HG02884 (cell line): Measurements from ENCODE around the gene CTTN.

Experiments
- ATAC-seq: cut with Tn5 transposase; IDR thresholded peaks from one replicate; pipeline ENCODE4 v1.9.1; 2021; ENCODE audit warnings: mild to moderate bottlenecking, moderate library complexity; ENCODE audit not compliant: unreplicated experiment

CTTN gene

DNA sequence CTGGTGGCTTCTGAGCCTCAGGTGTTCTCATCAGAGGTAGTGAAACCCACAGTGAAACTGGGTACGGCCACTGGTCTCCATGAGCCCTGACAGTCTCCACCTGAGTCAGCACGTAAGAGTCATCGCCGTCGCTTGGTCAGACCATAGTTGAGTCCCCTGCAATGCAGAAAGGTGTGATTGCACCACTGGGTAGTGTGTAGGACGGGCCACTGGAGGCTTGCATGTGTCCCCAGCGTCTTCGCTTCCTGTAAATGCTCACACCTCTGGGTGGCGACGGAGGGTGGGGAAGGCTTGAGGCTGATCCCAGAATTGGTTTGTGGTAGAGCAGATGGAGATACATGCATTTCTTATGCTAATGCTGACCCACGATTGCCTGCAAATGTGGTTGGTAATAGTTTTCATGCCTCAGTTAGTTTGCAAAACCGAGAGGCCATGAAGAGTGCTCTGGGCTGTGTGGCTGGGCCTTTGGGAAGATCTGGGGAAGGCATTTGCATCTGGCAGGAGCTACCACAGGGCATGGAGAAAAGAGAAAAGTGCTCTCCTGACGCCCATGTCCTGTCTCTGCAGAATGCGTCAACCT is 26.5 kb downstream of the CTTN start:
- no peak for ATAC-seq

DNA sequence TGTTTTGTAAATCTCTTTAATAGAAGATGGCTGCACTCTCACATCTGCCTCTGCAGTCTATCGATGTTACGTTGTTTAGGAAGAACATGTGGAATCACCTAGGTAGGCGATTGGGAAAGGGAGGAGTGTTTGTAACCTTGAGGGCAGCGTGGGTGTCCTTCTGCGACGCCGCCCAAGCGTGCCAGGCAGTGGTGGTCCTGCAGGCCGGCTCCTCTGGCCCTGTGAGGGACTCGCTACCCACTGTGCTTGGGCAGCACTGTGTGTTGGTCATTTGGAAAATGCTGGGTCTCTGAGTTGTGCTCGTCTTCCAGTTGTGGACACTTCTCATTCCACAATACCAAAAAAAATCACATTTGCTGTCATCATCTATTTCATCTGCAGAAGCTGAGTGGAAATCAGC is 29.1 kb downstream of the CTTN start:
- no peak for ATAC-seq

GRCh38 chr11:70428701-70429427 is 30.5 kb downstream of the CTTN start:
- ATAC-seq, result no peak

DNA sequence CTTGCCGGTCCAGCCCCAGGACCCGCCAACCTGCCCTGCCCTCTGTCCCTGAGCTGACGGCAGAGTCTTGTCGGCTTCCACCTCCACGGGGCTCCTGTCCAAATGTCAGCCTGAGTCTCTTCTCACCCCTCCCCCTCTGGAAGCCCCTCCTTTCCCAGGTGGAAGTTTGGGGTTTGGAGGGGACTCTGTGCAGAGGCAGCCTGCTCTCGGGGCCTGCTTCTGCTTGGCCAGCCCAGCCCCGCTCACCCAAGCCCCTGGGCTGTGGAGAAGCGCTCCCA is 31.0 kb downstream of the CTTN start:
- no peak for ATAC-seq

DNA sequence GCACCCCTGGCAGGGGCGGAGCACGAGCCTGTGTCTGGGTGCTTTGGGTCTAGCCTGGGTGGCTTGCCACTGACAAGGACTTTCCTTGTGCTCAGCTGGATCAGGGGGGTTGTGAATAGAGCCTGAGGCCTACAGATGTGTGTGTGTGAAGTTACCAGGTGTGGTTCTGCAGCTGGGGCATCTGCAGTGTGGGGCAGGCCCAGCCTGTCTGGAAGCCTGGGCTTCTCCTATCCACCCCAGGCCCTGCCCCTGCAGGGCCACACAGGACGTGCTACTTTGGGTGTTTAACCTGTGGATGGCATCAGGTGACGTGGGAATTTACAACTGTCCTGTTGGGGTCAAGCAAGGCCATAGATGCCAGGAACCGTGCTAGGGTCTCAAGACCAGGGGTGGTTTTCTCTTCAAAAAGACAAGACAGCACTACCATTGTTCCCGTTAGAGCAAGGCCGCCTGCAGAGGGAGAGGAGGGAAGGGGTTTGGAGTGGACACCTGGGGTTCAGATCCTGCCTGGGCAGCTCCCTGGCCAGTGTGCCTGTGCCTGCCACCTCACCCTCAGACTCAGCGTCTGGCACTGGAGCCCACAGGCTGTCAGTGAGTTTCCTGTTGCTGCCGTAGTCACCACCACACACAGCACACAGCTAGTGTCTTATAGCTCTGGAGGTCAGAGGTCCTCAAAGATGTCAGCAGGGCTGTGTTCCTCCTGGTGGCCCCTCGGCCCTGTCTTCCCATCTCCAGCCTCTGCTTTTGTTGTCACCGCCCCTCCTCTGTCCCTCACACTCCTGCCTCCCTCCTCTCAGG is 31.6 kb downstream of the CTTN start:
- ATAC-seq, result no peak

GRCh38 chr11:70430671-70431574 is 32.6 kb downstream of the CTTN start:
- no peak for ATAC-seq

- ATAC-seq, result no peak
Observed at GRCh38 chr11:70431611-70432010, 33.3 kb downstream of the CTTN start.

- ATAC-seq, result no peak
Observed at GRCh38 chr11:70432065-70432464, 33.7 kb downstream of the CTTN start.

- no peak for ATAC-seq
Observed at GRCh38 chr11:70432580-70432979, 34.3 kb downstream of the CTTN start.

GRCh38 chr11:70433038-70433437 is 34.7 kb downstream of the CTTN start:
- ATAC-seq, result no peak

GRCh38 chr11:70433526-70433925 is 35.2 kb downstream of the CTTN start:
- ATAC-seq, result no peak

DNA sequence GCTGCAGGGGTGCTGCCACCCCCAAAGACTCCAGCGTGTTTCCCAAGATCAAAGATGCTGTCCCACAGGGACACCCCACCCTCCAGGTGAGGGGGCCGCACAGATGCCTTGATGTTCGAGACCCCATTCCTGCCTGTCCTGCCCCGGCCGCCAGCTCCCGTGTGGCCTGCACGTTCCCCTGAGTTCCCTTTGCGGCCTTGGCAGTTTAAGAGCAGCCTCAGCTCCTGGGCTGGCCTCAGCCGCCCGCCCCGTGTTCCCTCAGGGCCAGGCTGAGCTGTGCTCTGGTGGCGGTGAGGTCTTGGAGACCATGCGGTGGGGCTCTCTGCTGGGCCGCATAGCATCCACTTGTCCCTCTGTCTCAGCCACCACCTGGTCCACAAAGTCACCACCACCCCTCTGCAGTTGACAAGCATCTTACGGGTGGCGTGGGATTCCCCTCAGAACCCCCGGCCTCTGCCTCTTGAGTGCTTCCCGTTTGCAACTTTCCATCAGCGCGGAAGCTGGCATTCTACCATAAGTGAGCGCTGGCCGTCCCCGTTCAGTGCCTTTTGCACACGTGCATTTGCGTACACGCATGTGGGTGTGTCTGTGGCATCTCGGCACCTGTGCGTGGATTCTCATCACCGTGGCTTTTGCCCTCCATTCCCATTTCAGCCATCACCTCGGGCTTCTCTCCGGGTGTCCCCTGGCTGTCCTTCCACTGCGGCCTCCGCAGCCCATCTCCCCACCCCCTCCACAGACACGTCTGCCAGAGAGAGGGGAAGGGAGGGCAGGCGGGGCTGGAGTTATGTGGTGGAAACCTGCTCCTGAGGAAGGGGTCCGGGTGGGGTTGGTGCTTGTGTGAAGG is 35.9 kb downstream of the CTTN start:
- no peak for ATAC-seq

GRCh38 chr11:70434813-70435278 is 36.5 kb downstream of the CTTN start:
- no peak for ATAC-seq

GRCh38 chr11:70435361-70435760 is 37.0 kb downstream of the CTTN start:
- no peak for ATAC-seq

GRCh38 chr11:70435765-70436500 is 37.6 kb downstream of the CTTN start:
- no peak for ATAC-seq

DNA sequence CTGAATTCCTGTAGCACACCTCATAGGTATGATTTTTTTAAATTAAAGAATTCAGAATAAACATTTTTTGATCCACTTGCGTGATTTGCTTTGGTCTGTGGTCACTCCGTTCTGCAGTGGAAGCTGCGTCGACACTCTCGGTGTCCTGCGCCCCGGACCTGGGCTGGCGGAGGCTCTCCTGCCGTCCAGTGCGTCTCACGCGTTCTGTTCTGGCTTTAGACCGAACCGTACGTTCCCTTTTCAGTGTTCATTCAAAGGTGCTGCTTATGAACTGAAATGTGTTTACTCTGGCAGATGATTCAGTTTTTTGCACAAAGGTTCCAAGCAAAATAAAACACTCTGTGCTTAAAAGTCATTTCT is 38.2 kb downstream of the CTTN start:
- no peak for ATAC-seq

DNA sequence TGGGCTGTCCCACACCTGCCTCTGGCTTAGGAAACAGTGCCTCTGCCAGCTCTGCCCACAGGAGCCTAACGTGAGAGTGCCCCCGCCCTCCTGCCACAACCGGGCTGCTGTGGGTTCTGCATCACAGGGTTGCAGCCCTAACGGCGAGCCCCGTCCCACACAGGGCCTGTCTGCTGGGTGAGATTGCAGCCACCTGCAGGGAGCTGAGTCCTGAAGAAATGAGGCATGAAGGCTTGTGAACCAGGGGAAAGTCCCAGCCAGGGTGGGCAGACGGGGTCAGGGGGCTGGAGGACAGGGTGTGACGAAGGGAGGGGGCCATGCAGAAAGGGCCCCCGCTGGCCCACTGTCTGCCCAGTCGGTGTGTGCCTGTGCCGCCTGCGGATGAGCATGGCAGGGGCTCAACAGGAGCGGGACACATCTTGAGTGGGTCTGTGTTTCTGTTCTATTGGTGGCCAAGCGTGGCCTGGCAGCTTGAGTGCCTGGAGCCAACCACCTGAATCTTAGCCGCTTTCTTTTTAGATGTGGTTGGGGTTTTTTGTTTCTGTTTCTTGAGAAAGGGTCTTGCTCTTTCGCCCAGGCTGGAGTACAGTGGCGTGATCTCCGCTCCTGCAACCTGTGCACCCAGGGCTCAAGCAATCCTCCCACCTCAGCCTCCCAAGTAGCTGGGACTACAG is 38.9 kb downstream of the CTTN start:
- no peak for ATAC-seq

- no peak for ATAC-seq
Observed at GRCh38 chr11:70440206-70440605, 41.9 kb downstream of the CTTN start.

DNA sequence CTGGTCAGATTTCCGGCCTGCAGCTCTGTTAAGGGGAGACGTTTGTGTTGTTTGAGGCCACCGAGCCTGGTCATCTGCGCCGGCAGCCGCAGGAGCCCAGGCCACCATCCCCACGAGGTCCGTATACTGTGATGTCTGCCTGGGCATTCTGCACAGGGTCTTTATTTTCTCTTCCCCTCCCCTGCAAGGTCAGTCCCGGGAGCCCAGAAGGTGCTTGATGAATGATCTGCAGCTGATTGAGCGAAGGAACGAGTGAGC is 45.4 kb downstream of the CTTN start:
- ATAC-seq, result no peak
